Endothelial cell (in vitro differentiated cells): ENCODE data around the gene ALG14. TPM values are rescaled to one million over a fixed set of nuclear protein-coding genes. Genes with fewer than 3 reads are reported as not detected.

Experiments
- DNase-seq: peaks from one replicate; pipeline ENCODE4 v3.0.0; 2021; ENCODE audit warnings: low spot score
- H3K27ac Mint-ChIP-seq: one replicate; pipeline ENCODE4 v1.8.0; 2021; ENCODE audit warnings: mixed read lengths, inconsistent platforms; ENCODE audit not compliant: unreplicated experiment
- H3K27me3 Mint-ChIP-seq: one replicate; pipeline ENCODE4 v1.8.0; 2021; ENCODE audit warnings: mild to moderate bottlenecking, moderate library complexity, mixed read lengths, inconsistent platforms; ENCODE audit not compliant: unreplicated experiment
- H3K36me3 Mint-ChIP-seq: one replicate; pipeline ENCODE4 v1.8.0; 2021; ENCODE audit warnings: mild to moderate bottlenecking, low read depth, mixed read lengths, inconsistent platforms; ENCODE audit not compliant: unreplicated experiment
- H3K4me1 Mint-ChIP-seq: one replicate; pipeline ENCODE4 v1.8.0; 2021; ENCODE audit warnings: mild to moderate bottlenecking, mixed read lengths, inconsistent platforms; ENCODE audit not compliant: unreplicated experiment
- H3K4me3 Mint-ChIP-seq: one replicate; pipeline ENCODE4 v1.8.0; 2021; ENCODE audit warnings: mild to moderate bottlenecking, mixed read lengths, inconsistent platforms; ENCODE audit not compliant: unreplicated experiment
- H3K9me3 Mint-ChIP-seq: one replicate; pipeline ENCODE4 v1.8.0; 2021; ENCODE audit warnings: mixed read lengths, inconsistent platforms; ENCODE audit not compliant: unreplicated experiment
- CTCF ChIP-seq: fragments of 200-600 bp; sonication (generic); IDR thresholded peaks from one replicate; pipeline ENCODE4 v1.5.0; 2021; ENCODE audit warnings: antibody characterized with exemption; ENCODE audit not compliant: unreplicated experiment
- total RNA-seq: library from RNA; stranded (reverse); fragmentation: NEBNext Ultra II Directional; extraction: Animal tissue kit (Norgen Biotek cat#: 25700); gene quantifications from one replicate; pipeline ENCODE4 v1.2.1, GENCODE V29; 2021; ENCODE audit not compliant: unreplicated experiment

ALG14 gene
- total RNA-seq, 1 donor from 2014 or later: 2.2 TPM

GRCh38 chr1:95118067-95118499, 45.3 kb upstream of the ALG14 start:
- Mint-ChIP-seq H3K4me1 (peaks cover 3% of the 10 kb centered on the region), H3K36me3 (no peaks in the 10 kb centered on the region), H3K4me3 (peak overlapping the region; percentile 90), H3K9me3 (no peaks in the 10 kb centered on the region), H3K27me3 (peaks cover 7% of the 10 kb centered on the region), H3K27ac (no peak overlapping the region)
- no peak for DNase-seq
- TF ChIP-seq CTCF: no peak

- H3K4me3 Mint-ChIP-seq: peak within 1 kb of the TSS; percentile 94
- H3K4me1 Mint-ChIP-seq: peaks cover 3% of the 10 kb centered on the region
- peak; percentile 70 for DNase-seq
- H3K36me3 Mint-ChIP-seq: no peaks in the 10 kb centered on the region
- no peak within 1 kb of the TSS for H3K27ac Mint-ChIP-seq
- no peak for TF ChIP-seq CTCF
- H3K27me3 Mint-ChIP-seq: peaks cover 7% of the 10 kb centered on the region
- H3K9me3 Mint-ChIP-seq: no peaks in the 10 kb centered on the region
Measured at GRCh38 chr1:95117207-95118066, 44.7 kb upstream of the ALG14 start, which contains the start of gene TLCD4. TSS of gene TLCD4 (plus strand) at chr1:95117355. CDS start at chr1:95143902, 26,547 bp downstream.

- peaks cover 3% of the 10 kb centered on the region for H3K4me1 Mint-ChIP-seq
- peaks cover 7% of the 10 kb centered on the region for H3K27me3 Mint-ChIP-seq
- H3K27ac Mint-ChIP-seq: no peak overlapping the region
- no peaks in the 10 kb centered on the region for H3K36me3 Mint-ChIP-seq
- peak; percentile 74 for DNase-seq
- TF ChIP-seq CTCF: peak; percentile 64
- no peaks in the 10 kb centered on the region for H3K9me3 Mint-ChIP-seq
- H3K4me3 Mint-ChIP-seq: peak overlapping the region; percentile 94
Measured at GRCh38 chr1:95116580-95117206, 43.9 kb upstream of the ALG14 start.

GRCh38 chr1:95115708-95116137, 43.0 kb upstream of the ALG14 start:
- H3K9me3 Mint-ChIP-seq: no peaks in the 10 kb centered on the region
- DNase-seq: no peak
- peaks cover 7% of the 10 kb centered on the region for H3K27me3 Mint-ChIP-seq
- H3K4me1 Mint-ChIP-seq: peaks cover 3% of the 10 kb centered on the region
- TF ChIP-seq CTCF: no peak
- no peak overlapping the region for H3K27ac Mint-ChIP-seq
- no peaks in the 10 kb centered on the region for H3K36me3 Mint-ChIP-seq
- no peak overlapping the region for H3K4me3 Mint-ChIP-seq

- Mint-ChIP-seq H3K4me3 (no peak overlapping the region), H3K4me1 (peaks cover 3% of the 10 kb centered on the region), H3K27ac (no peak overlapping the region), H3K36me3 (no peaks in the 10 kb centered on the region), H3K9me3 (no peaks in the 10 kb centered on the region), H3K27me3 (peaks cover 7% of the 10 kb centered on the region)
- DNase-seq: no peak
- no peak for TF ChIP-seq CTCF
Measured at GRCh38 chr1:95113684-95114083, 40.9 kb upstream of the ALG14 start.
